HG02870 (cell line): Measurements from ENCODE around the gene SLCO4A1.

Source experiments
- ATAC-seq: cut with Tn5 transposase; IDR thresholded peaks from one replicate; pipeline ENCODE4 v1.9.1; 2021; ENCODE audit warnings: mild to moderate bottlenecking, moderate library complexity; ENCODE audit not compliant: unreplicated experiment

Gene SLCO4A1

GRCh38 chr20:62696989-62697388, 54.7 kb downstream of the SLCO4A1 start:
- no peak for ATAC-seq

GRCh38 chr20:62697468-62697912, 55.2 kb downstream of the SLCO4A1 start:
- no peak for ATAC-seq

- no peak for ATAC-seq
Observed at GRCh38 chr20:62698231-62698630, 55.9 kb downstream of the SLCO4A1 start.

GRCh38 chr20:62699296-62699695, 57.0 kb downstream of the SLCO4A1 start:
- no peak for ATAC-seq

GRCh38 chr20:62699741-62700140, 57.4 kb downstream of the SLCO4A1 start:
- ATAC-seq: no peak

GRCh38 chr20:62700261-62700930, 58.1 kb downstream of the SLCO4A1 start:
- no peak for ATAC-seq

GRCh38 chr20:62701161-62702012, 59.1 kb downstream of the SLCO4A1 start:
- no peak for ATAC-seq

GRCh38 chr20:62702013-62702300, 59.7 kb downstream of the SLCO4A1 start:
- ATAC-seq: no peak

GRCh38 chr20:62702895-62703852, 60.9 kb downstream of the SLCO4A1 start:
- no peak for ATAC-seq

GRCh38 chr20:62703853-62704228, 61.5 kb downstream of the SLCO4A1 start:
- ATAC-seq: no peak

GRCh38 chr20:62704341-62704948, 62.1 kb downstream of the SLCO4A1 start:
- no peak for ATAC-seq

- ATAC-seq: no peak
Observed at GRCh38 chr20:62705627-62706026, 63.3 kb downstream of the SLCO4A1 start.

GRCh38 chr20:62706344-62706743, 64.0 kb downstream of the SLCO4A1 start:
- ATAC-seq: no peak

GRCh38 chr20:62706857-62707256, 64.6 kb downstream of the SLCO4A1 start:
- ATAC-seq: no peak

GRCh38 chr20:62707276-62707920, 65.1 kb downstream of the SLCO4A1 start:
- ATAC-seq: no peak

- ATAC-seq: no peak
Observed at GRCh38 chr20:62707921-62708521, 65.7 kb downstream of the SLCO4A1 start.

- no peak for ATAC-seq
Observed at GRCh38 chr20:62708591-62709536, 66.6 kb downstream of the SLCO4A1 start, which contains the start of gene NTSR1. NTSR1 (plus strand) TSS chr20:62708836; CDS start chr20:62709208, 372 bp downstream.

GRCh38 chr20:62709537-62709905, 67.2 kb downstream of the SLCO4A1 start:
- ATAC-seq: no peak
